HL-60/S4 treated with phorbol 12-myristate 13-acetate at 8.2 ng/mL for 4 days and 3 days (cell line): ENCODE data around the gene FOXL2.

Experiments used
- in situ Hi-C: fragments of 300-500 bp; cut with MboI; formaldehyde crosslinking; loops from 2 replicates; pipeline ENCODE4 v1.15.0; 2022; ENCODE audit warnings: low sequenced_read_pairs

The FOXL2 gene

GRCh38 chr3:138945709-138946662, 951 bp downstream of the FOXL2 start:
- in situ Hi-C loops: loop anchor here (25.0 kb wide), 2 partner anchors 366 to 484 kb away; no protein-coding TSS in a partner anchor

- in situ Hi-C loops: loop anchor here (25.0 kb wide), 2 partner anchors 367 to 483 kb away; no protein-coding TSS in a partner anchor
Measured at GRCh38 chr3:138944929-138945708, 1.8 kb downstream of the FOXL2 start.

GRCh38 chr3:138944654-138944928, 2.3 kb downstream of the FOXL2 start:
- in situ Hi-C loops: loop anchor here (25.0 kb wide), 2 partner anchors 368 to 482 kb away; no protein-coding TSS in a partner anchor

- in situ Hi-C loops: loop anchor here (25.0 kb wide), 2 partner anchors 368 to 482 kb away; no protein-coding TSS in a partner anchor
Measured at GRCh38 chr3:138943724-138944653, 2.9 kb downstream of the FOXL2 start.

- in situ Hi-C loops: loop anchor here (25.0 kb wide), 2 partner anchors 369 to 481 kb away; no protein-coding TSS in a partner anchor
Measured at GRCh38 chr3:138942861-138943623, 3.9 kb downstream of the FOXL2 start.

GRCh38 chr3:138942271-138942670, 4.7 kb downstream of the FOXL2 start:
- in situ Hi-C loops: loop anchor here (25.0 kb wide), 2 partner anchors 370 to 480 kb away; no protein-coding TSS in a partner anchor

GRCh38 chr3:138941259-138941885, 5.6 kb downstream of the FOXL2 start:
- in situ Hi-C loops: loop anchor here (25.0 kb wide), 2 partner anchors 371 to 479 kb away; no protein-coding TSS in a partner anchor

GRCh38 chr3:138940446-138940845, 6.5 kb downstream of the FOXL2 start:
- in situ Hi-C loops: loop anchor here (25.0 kb wide), 2 partner anchors 372 to 478 kb away; no protein-coding TSS in a partner anchor

- in situ Hi-C loops: loop anchor here (25.0 kb wide), 2 partner anchors 373 to 477 kb away; no protein-coding TSS in a partner anchor
Measured at GRCh38 chr3:138939561-138940241, 7.2 kb downstream of the FOXL2 start.

GRCh38 chr3:138938877-138939560, 7.9 kb downstream of the FOXL2 start:
- in situ Hi-C loops: loop anchor here (25.0 kb wide), 2 partner anchors 373 to 477 kb away; no protein-coding TSS in a partner anchor

- in situ Hi-C loops: loop anchor here (25.0 kb wide), 2 partner anchors 374 to 476 kb away; no protein-coding TSS in a partner anchor
Measured at GRCh38 chr3:138938056-138938876, 8.7 kb downstream of the FOXL2 start.

- in situ Hi-C loops: loop anchor here (25.0 kb wide), 2 partner anchors 375 to 475 kb away; no protein-coding TSS in a partner anchor
Measured at GRCh38 chr3:138937690-138938055, 9.3 kb downstream of the FOXL2 start.

GRCh38 chr3:138936741-138937689, 9.9 kb downstream of the FOXL2 start:
- in situ Hi-C loops: loop anchor here (25.0 kb wide), 2 partner anchors 375 to 475 kb away; no protein-coding TSS in a partner anchor

- in situ Hi-C loops: loop anchor here (25.0 kb wide), 2 partner anchors 376 to 474 kb away; no protein-coding TSS in a partner anchor
Measured at GRCh38 chr3:138935863-138936740, 10.8 kb downstream of the FOXL2 start.
